HepG2 (cell line): ENCODE measurements around the gene TNK1. TPM values are rescaled to one million over a fixed set of nuclear protein-coding genes. Genes with fewer than 3 reads are reported as not detected.

Source experiments
- ARID2 ChIP-seq: sonication (generic); formaldehyde crosslinking; IDR thresholded peaks from 2 replicates; pipeline ENCODE4 v1.8.1; 2022; ENCODE audit warnings: mild to moderate bottlenecking, missing genetic modification reagents, borderline replicate concordance
- ATM ChIP-seq: fragments of 450-650 bp; IDR thresholded peaks from 2 replicates; pipeline ENCODE4 v1.7.1; 2017; ENCODE audit warnings: mild to moderate bottlenecking, borderline replicate concordance
- KDM5A ChIP-seq: fragments of 200-600 bp; sonication (generic); IDR thresholded peaks from 2 replicates; pipeline ENCODE4 v1.7.0; 2018; ENCODE audit warnings: antibody characterized with exemption, mild to moderate bottlenecking, low read length, borderline replicate concordance
- MAFF ChIP-seq: IDR thresholded peaks from 2 replicates; pipeline ENCODE4 v1.6.1; 2011; ENCODE audit warnings: low read depth, low read length, improper control_type of control experiment
- RARG ChIP-seq: sonication (generic); formaldehyde crosslinking; IDR thresholded peaks from 2 replicates; pipeline ENCODE4 v1.4.0; 2020; ENCODE audit warnings: low read depth, mild to moderate bottlenecking, missing genetic modification reagents
- SMARCE1 ChIP-seq: fragments of 450-650 bp; IDR thresholded peaks from 2 replicates; pipeline ENCODE4 v1.6.1; 2017; ENCODE audit warnings: borderline replicate concordance
- TBP ChIP-seq: sonication (generic); formaldehyde crosslinking; IDR thresholded peaks from 2 replicates; pipeline ENCODE4 v1.5.0; 2020; ENCODE audit warnings: missing genetic modification reagents
- ZMYM3 ChIP-seq: sonication (generic); formaldehyde crosslinking; IDR thresholded peaks from 2 replicates; pipeline ENCODE4 v1.5.1; 2020; ENCODE audit warnings: mild to moderate bottlenecking, missing genetic modification reagents
- ZMYM4 ChIP-seq: sonication (generic); formaldehyde crosslinking; IDR thresholded peaks from 2 replicates; pipeline ENCODE4 v1.8.1; 2023; ENCODE audit warnings: mild to moderate bottlenecking, missing genetic modification reagents
- ZNF337 ChIP-seq: sonication (generic); formaldehyde crosslinking; IDR thresholded peaks from 2 replicates; pipeline ENCODE4 v1.5.1; 2020; ENCODE audit warnings: missing genetic modification reagents, low read depth, mild to moderate bottlenecking, borderline replicate concordance
- ZSCAN30 ChIP-seq: sonication (generic); formaldehyde crosslinking; IDR thresholded peaks from 2 replicates; pipeline ENCODE4 v1.5.0; 2020; ENCODE audit warnings: mild to moderate bottlenecking, missing genetic modification reagents
- polyA plus RNA-seq, 8 experiments: library from polyadenylated mRNA; depleted of rRNA in 3 of 8; stranded (reverse) in 7 of 8; unstranded in 1 of 8; fragments of >200 nt; fragmentation: Illumina TruSeq in 4 of 8; extraction: Trizol in 4 of 8; gene quantifications; 2 replicates each; pipeline versions ENCODE4 v1.2.1 to v1.2.3, GENCODE V29; 2011 to 2016; ENCODE audit warnings: low read depth in 4 of 8, missing spikeins in 1 of 8, mixed read lengths in 1 of 8; ENCODE audit not compliant: insufficient read depth in 1 of 8
- total RNA-seq, 5 experiments: library from RNA; depleted of rRNA; stranded (reverse); fragments of >200 nt; fragmentation: Illumina TruSeq; extraction: Trizol; gene quantifications; 2 replicates each; pipeline ENCODE4 v1.2.3, GENCODE V29; 2016; ENCODE audit warnings: low read depth in 1 of 5
- TF ChIP-seq, protein P1 (sequence below): IDR thresholded peaks from 2 replicates; pipeline ENCODE4 v1.6.1; 2016; ENCODE audit warnings: low read depth, missing genetic modification reagents, missing compliant biosample characterization
- TF ChIP-seq, protein P2 (sequence below): sonication (generic); formaldehyde crosslinking; conservative IDR thresholded peaks from 2 replicates; pipeline ENCODE4 v1.8.0; 2022; ENCODE audit warnings: mild to moderate bottlenecking, moderate library complexity, missing genetic modification reagents
- TF ChIP-seq, protein P3 (sequence below): sonication (generic); formaldehyde crosslinking; IDR thresholded peaks from 2 replicates; pipeline ENCODE4 v1.4.0; 2020; ENCODE audit warnings: missing genetic modification reagents
- TF ChIP-seq, protein P4 (sequence below): sonication (generic); formaldehyde crosslinking; IDR thresholded peaks from 2 replicates; pipeline ENCODE4 v1.5.0; 2020; ENCODE audit warnings: missing genetic modification reagents
- TF ChIP-seq, protein P5 (sequence below): sonication (generic); formaldehyde crosslinking; IDR thresholded peaks from 2 replicates; pipeline ENCODE4 v1.4.0; 2020; ENCODE audit warnings: missing genetic modification reagents

Gene TNK1
- total and polyA plus RNA-seq, 2 of the 13 experiments (the other 11 are each of a cell fraction or from before 2014, with no cell fraction given) = 2.0 to 3.5 TPM

DNA sequence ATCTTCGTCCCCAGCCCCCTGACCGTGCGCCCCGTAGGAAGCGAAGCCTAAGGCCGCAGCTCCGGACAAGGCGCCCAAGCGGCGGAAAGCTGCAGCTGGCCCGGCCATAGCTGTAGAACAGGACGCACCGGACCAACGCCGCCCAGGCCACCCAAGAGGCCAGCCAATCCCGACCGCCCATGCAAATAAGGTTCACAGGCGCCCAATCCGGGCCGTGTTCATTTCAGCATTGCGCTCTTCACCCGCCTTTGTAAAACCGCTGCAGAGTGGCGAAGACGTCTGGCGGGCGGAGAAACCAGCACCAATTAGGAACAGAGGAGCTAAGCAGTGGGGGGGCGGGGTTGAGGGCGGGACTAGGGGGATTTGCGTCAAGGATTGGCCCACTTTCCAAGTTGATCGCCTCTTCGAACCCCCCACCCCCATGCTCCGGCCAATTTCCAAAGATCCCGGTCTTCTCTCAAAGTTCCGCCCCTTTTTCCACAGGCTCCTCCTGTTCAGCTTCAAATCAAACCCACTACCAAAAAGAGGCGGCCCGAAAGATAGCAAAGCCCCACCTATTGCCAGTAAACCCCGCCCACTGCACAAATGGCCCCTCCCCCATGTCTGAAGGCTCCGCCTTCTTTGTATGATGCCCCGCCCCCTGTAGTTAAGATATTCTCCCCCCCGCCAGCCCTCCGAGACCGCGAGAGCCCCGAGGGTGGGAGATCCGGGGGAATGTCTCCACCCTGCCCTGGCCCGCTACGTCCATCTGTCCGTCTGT is 23.3 kb downstream of the TNK1 start, which contains the start of gene TMEM256 (continued):
- TF ChIP-seq, protein P1, sequence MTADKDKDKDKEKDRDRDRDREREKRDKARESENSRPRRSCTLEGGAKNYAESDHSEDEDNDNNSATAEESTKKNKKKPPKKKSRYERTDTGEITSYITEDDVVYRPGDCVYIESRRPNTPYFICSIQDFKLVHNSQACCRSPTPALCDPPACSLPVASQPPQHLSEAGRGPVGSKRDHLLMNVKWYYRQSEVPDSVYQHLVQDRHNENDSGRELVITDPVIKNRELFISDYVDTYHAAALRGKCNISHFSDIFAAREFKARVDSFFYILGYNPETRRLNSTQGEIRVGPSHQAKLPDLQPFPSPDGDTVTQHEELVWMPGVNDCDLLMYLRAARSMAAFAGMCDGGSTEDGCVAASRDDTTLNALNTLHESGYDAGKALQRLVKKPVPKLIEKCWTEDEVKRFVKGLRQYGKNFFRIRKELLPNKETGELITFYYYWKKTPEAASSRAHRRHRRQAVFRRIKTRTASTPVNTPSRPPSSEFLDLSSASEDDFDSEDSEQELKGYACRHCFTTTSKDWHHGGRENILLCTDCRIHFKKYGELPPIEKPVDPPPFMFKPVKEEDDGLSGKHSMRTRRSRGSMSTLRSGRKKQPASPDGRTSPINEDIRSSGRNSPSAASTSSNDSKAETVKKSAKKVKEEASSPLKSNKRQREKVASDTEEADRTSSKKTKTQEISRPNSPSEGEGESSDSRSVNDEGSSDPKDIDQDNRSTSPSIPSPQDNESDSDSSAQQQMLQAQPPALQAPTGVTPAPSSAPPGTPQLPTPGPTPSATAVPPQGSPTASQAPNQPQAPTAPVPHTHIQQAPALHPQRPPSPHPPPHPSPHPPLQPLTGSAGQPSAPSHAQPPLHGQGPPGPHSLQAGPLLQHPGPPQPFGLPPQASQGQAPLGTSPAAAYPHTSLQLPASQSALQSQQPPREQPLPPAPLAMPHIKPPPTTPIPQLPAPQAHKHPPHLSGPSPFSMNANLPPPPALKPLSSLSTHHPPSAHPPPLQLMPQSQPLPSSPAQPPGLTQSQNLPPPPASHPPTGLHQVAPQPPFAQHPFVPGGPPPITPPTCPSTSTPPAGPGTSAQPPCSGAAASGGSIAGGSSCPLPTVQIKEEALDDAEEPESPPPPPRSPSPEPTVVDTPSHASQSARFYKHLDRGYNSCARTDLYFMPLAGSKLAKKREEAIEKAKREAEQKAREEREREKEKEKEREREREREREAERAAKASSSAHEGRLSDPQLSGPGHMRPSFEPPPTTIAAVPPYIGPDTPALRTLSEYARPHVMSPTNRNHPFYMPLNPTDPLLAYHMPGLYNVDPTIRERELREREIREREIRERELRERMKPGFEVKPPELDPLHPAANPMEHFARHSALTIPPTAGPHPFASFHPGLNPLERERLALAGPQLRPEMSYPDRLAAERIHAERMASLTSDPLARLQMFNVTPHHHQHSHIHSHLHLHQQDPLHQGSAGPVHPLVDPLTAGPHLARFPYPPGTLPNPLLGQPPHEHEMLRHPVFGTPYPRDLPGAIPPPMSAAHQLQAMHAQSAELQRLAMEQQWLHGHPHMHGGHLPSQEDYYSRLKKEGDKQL = no peak
- TF ChIP-seq ZNF337 (CRISPR knock-in tag) = 0 out of 2 replicates have a peak, but pooled peaks have one; percentile 27
- no peak for TF ChIP-seq ZMYM4 (CRISPR knock-in tag)
- TF ChIP-seq RARG (CRISPR knock-in tag) = no peak
- no peak for TF ChIP-seq TBP (CRISPR knock-in tag)
- no peak for TF ChIP-seq ZMYM3 (CRISPR knock-in tag)
- TF ChIP-seq, protein P2, sequence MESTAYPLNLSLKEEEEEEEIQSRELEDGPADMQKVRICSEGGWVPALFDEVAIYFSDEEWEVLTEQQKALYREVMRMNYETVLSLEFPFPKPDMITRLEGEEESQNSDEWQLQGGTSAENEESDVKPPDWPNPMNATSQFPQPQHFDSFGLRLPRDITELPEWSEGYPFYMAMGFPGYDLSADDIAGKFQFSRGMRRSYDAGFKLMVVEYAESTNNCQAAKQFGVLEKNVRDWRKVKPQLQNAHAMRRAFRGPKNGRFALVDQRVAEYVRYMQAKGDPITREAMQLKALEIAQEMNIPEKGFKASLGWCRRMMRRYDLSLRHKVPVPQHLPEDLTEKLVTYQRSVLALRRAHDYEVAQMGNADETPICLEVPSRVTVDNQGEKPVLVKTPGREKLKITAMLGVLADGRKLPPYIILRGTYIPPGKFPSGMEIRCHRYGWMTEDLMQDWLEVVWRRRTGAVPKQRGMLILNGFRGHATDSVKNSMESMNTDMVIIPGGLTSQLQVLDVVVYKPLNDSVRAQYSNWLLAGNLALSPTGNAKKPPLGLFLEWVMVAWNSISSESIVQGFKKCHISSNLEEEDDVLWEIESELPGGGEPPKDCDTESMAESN (CRISPR knock-in tag) = no peak
- TF ChIP-seq SMARCE1 = no peak
- TF ChIP-seq ZSCAN30 (CRISPR knock-in tag) = no peak
- TF ChIP-seq, protein P3, sequence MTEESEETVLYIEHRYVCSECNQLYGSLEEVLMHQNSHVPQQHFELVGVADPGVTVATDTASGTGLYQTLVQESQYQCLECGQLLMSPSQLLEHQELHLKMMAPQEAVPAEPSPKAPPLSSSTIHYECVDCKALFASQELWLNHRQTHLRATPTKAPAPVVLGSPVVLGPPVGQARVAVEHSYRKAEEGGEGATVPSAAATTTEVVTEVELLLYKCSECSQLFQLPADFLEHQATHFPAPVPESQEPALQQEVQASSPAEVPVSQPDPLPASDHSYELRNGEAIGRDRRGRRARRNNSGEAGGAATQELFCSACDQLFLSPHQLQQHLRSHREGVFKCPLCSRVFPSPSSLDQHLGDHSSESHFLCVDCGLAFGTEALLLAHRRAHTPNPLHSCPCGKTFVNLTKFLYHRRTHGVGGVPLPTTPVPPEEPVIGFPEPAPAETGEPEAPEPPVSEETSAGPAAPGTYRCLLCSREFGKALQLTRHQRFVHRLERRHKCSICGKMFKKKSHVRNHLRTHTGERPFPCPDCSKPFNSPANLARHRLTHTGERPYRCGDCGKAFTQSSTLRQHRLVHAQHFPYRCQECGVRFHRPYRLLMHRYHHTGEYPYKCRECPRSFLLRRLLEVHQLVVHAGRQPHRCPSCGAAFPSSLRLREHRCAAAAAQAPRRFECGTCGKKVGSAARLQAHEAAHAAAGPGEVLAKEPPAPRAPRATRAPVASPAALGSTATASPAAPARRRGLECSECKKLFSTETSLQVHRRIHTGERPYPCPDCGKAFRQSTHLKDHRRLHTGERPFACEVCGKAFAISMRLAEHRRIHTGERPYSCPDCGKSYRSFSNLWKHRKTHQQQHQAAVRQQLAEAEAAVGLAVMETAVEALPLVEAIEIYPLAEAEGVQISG (CRISPR knock-in tag) = peak; percentile 41; the same call in 1 of the 2 replicates
- TF ChIP-seq KDM5A = peak; percentile 60; the same call in 1 of the 2 replicates
- TF ChIP-seq ATM = no peak
- no peak for TF ChIP-seq MAFF
- TF ChIP-seq, protein P4, sequence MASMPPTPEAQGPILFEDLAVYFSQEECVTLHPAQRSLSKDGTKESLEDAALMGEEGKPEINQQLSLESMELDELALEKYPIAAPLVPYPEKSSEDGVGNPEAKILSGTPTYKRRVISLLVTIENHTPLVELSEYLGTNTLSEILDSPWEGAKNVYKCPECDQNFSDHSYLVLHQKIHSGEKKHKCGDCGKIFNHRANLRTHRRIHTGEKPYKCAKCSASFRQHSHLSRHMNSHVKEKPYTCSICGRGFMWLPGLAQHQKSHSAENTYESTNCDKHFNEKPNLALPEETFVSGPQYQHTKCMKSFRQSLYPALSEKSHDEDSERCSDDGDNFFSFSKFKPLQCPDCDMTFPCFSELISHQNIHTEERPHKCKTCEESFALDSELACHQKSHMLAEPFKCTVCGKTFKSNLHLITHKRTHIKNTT = no peak
- TF ChIP-seq ARID2 (CRISPR knock-in tag) = 0 out of 2 replicates have a peak, but pooled peaks have one; percentile 61
- TF ChIP-seq, protein P5, sequence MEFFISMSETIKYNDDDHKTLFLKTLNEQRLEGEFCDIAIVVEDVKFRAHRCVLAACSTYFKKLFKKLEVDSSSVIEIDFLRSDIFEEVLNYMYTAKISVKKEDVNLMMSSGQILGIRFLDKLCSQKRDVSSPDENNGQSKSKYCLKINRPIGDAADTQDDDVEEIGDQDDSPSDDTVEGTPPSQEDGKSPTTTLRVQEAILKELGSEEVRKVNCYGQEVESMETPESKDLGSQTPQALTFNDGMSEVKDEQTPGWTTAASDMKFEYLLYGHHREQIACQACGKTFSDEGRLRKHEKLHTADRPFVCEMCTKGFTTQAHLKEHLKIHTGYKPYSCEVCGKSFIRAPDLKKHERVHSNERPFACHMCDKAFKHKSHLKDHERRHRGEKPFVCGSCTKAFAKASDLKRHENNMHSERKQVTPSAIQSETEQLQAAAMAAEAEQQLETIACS (CRISPR knock-in tag) = no peak
